Neural crest cell (in vitro differentiated cells): ENCODE results near the gene TTLL5. TPM values are rescaled to one million over a fixed set of nuclear protein-coding genes. Genes with fewer than 3 reads are reported as not detected.

Experiments
- DNase-seq: peaks from one replicate; pipeline ENCODE4 v3.0.0; 2021; ENCODE audit warnings: low read depth, mixed read lengths, low spot score
- H3K27ac Mint-ChIP-seq: one replicate; pipeline ENCODE4 v1.8.0; 2021; ENCODE audit warnings: mild to moderate bottlenecking, mixed read lengths; ENCODE audit not compliant: unreplicated experiment
- H3K27me3 Mint-ChIP-seq: 2 replicates; pipeline ENCODE4 v1.8.0; 2021; ENCODE audit warnings: low read depth, mild to moderate bottlenecking, mixed read lengths
- H3K36me3 Mint-ChIP-seq: 2 replicates; pipeline ENCODE4 v1.8.0; 2021; ENCODE audit warnings: low read depth, mild to moderate bottlenecking, mixed read lengths
- H3K4me1 Mint-ChIP-seq: 2 replicates; pipeline ENCODE4 v1.8.0; 2021; ENCODE audit warnings: mixed read lengths
- H3K4me3 Mint-ChIP-seq: one replicate; pipeline ENCODE4 v1.8.0; 2021; ENCODE audit warnings: mild to moderate bottlenecking, mixed read lengths
- H3K9me3 Mint-ChIP-seq: 2 replicates; pipeline ENCODE4 v1.8.0; 2021; ENCODE audit warnings: mixed read lengths
- CTCF ChIP-seq: fragments of 200-600 bp; sonication (generic); conservative IDR thresholded peaks from 2 replicates; pipeline ENCODE4 v1.5.0; 2021; ENCODE audit warnings: antibody characterized with exemption, mild to moderate bottlenecking
- total RNA-seq: library from RNA; stranded (reverse); gene quantifications from 2 replicates; pipeline ENCODE4 v1.2.1, GENCODE V29; 2021

Gene TTLL5
- total RNA-seq, 1 donor from 2014 or later: 55.7 TPM

GRCh38 chr14:75978249-75978731, 317.2 kb downstream of the TTLL5 start:
- Mint-ChIP-seq H3K27ac (peak overlapping the region; percentile 6), H3K9me3 (no peaks in the 10 kb centered on the region), H3K36me3 (no peaks in the 10 kb centered on the region), H3K4me3 (no peak overlapping the region), H3K4me1 (peaks cover 33% of the 10 kb centered on the region), H3K27me3 (peaks cover 9% of the 10 kb centered on the region)
- no peak for TF ChIP-seq CTCF
- no peak for DNase-seq

- Mint-ChIP-seq H3K27me3 (peaks cover 17% of the 10 kb centered on the region), H3K36me3 (no peaks in the 10 kb centered on the region), H3K4me1 (peaks cover 33% of the 10 kb centered on the region), H3K9me3 (no peaks in the 10 kb centered on the region), H3K4me3 (peak overlapping the region; percentile 88), H3K27ac (no peak overlapping the region)
- TF ChIP-seq CTCF: peak; percentile 66
- DNase-seq: peak; percentile 31
These were observed 318.1 kb downstream of the TTLL5 start for GRCh38 chr14:75979071-75979571.

GRCh38 chr14:75979648-75980565, 318.9 kb downstream of the TTLL5 start:
- no peak for TF ChIP-seq CTCF
- Mint-ChIP-seq H3K27ac (no peak overlapping the region), H3K4me3 (peak overlapping the region; percentile 88), H3K36me3 (no peaks in the 10 kb centered on the region), H3K9me3 (no peaks in the 10 kb centered on the region), H3K4me1 (peaks cover 33% of the 10 kb centered on the region), H3K27me3 (peaks cover 20% of the 10 kb centered on the region)
- DNase-seq: no peak

GRCh38 chr14:75980856-75981255, 319.8 kb downstream of the TTLL5 start:
- peak overlapping the region; percentile 63 for H3K27ac Mint-ChIP-seq

More at GRCh38 chr14:75980856-75981255, 319.8 kb downstream of the TTLL5 start:
- TF ChIP-seq CTCF: no peak
- peak overlapping the region; percentile 88 for H3K4me3 Mint-ChIP-seq
- peaks cover 20% of the 10 kb centered on the region for H3K27me3 Mint-ChIP-seq
- no peaks in the 10 kb centered on the region for H3K36me3 Mint-ChIP-seq
- DNase-seq: no peak
- H3K9me3 Mint-ChIP-seq: no peaks in the 10 kb centered on the region
- peaks cover 38% of the 10 kb centered on the region for H3K4me1 Mint-ChIP-seq
